Neural cell (in vitro differentiated cells): ENCODE measurements around the gene HEPHL1. TPM values are rescaled to one million over a fixed set of nuclear protein-coding genes. Genes with fewer than 3 reads are reported as not detected.

Source experiments
- H2AFZ ChIP-seq: fragments of 200-600, 300-800 bp; sonication (generic), shearing (Covaris generic); 2 replicates; pipeline ENCODE4 v1.6.0; 2014; ENCODE audit warnings: low read depth, mild to moderate bottlenecking, antibody characterized with exemption, low read length, moderate library complexity
- H3F3A ChIP-seq: fragments of 200-600 bp; shearing (Covaris generic); 2 replicates; pipeline ENCODE4 v1.6.1; 2016; ENCODE audit warnings: mild to moderate bottlenecking, moderate library complexity, mixed read lengths, antibody characterized with exemption, low read length; ENCODE audit not compliant: insufficient read depth, poor library complexity, severe bottlenecking
- H3K27ac ChIP-seq: fragments of 200-600, 300-800 bp; sonication (generic), shearing (Covaris generic); 2 replicates; pipeline ENCODE4 v1.5.1; 2014; ENCODE audit warnings: mild to moderate bottlenecking, low read length, moderate library complexity
- H3K27me3 ChIP-seq: fragments of 300-800, 200-600 bp; sonication (generic), shearing (Covaris generic); 2 replicates; pipeline ENCODE4 v1.6.0; 2014; ENCODE audit warnings: mild to moderate bottlenecking, low read depth, low read length, moderate library complexity; ENCODE audit not compliant: insufficient read depth
- H3K36me3 ChIP-seq: fragments of 300-800, 200-600 bp; sonication (generic), shearing (Covaris generic); 2 replicates; pipeline ENCODE4 v1.5.1; 2014; ENCODE audit warnings: mild to moderate bottlenecking, antibody characterized with exemption, low read length, moderate library complexity; ENCODE audit not compliant: insufficient read depth
- H3K4me2 ChIP-seq: fragments of 300-800, 200-600 bp; sonication (generic), shearing (Covaris generic); 2 replicates; pipeline ENCODE4 v1.6.0; 2014; ENCODE audit warnings: mild to moderate bottlenecking, low read length
- H3K4me3 ChIP-seq: fragments of 300-800, 200-600 bp; sonication (generic), shearing (Covaris generic); 2 replicates; pipeline ENCODE4 v1.5.1; 2014; ENCODE audit warnings: mild to moderate bottlenecking, low read length, moderate library complexity
- H3K79me2 ChIP-seq: fragments of 200-600 bp; shearing (Covaris generic); replicated peaks from 2 replicates; pipeline ENCODE4 v1.6.0; 2014; ENCODE audit warnings: mild to moderate bottlenecking, low read length, moderate library complexity; ENCODE audit not compliant: insufficient read depth
- H3K9ac ChIP-seq: fragments of 300-800, 200-600 bp; sonication (generic), shearing (Covaris generic); 2 replicates; pipeline ENCODE4 v1.6.1; 2016; ENCODE audit warnings: mild to moderate bottlenecking, low read length, mixed read lengths
- H3K9me2 ChIP-seq: fragments of 200-600 bp; shearing (Covaris generic); 2 replicates; pipeline ENCODE4 v1.6.1; 2016; ENCODE audit warnings: mild to moderate bottlenecking, low read length, mixed read lengths; ENCODE audit not compliant: insufficient read depth
- H3K9me3 ChIP-seq: fragments of 200-600, 300-800 bp; sonication (generic), shearing (Covaris generic); 2 replicates; pipeline ENCODE4 v1.6.1; 2016; ENCODE audit warnings: mild to moderate bottlenecking, mixed run types, low read length, moderate library complexity, mixed read lengths
- H4K20me1 ChIP-seq: fragments of 200-600 bp; shearing (Covaris generic); 2 replicates; pipeline ENCODE4 v1.6.1; 2016; ENCODE audit warnings: mild to moderate bottlenecking, mixed run types; ENCODE audit not compliant: insufficient read depth
- CTCF ChIP-seq: fragments of 450-650 bp; IDR thresholded peaks from 2 replicates; pipeline ENCODE4 v1.5.1; 2014; ENCODE audit warnings: antibody characterized with exemption, mild to moderate bottlenecking, moderate library complexity; ENCODE audit not compliant: poor library complexity, severe bottlenecking
- EP300 ChIP-seq: fragments of 450-650 bp; conservative IDR thresholded peaks from 2 replicates; pipeline ENCODE4 v1.6.1; 2014; ENCODE audit warnings: antibody characterized with exemption, mild to moderate bottlenecking, moderate library complexity; ENCODE audit not compliant: poor library complexity, severe bottlenecking
- EZH2 ChIP-seq: fragments of 200-600, 300-800 bp; shearing (Covaris generic), sonication (generic); IDR thresholded peaks from 2 replicates; pipeline ENCODE4 v1.6.1; 2014; ENCODE audit warnings: antibody characterized with exemption, low read length, borderline replicate concordance, mild to moderate bottlenecking; ENCODE audit not compliant: insufficient read depth, poor library complexity, severe bottlenecking
- MXI1 ChIP-seq: fragments of 450-650 bp; conservative IDR thresholded peaks from 2 replicates; pipeline ENCODE4 v1.6.1; 2014; ENCODE audit warnings: antibody characterized with exemption, mild to moderate bottlenecking; ENCODE audit not compliant: poor library complexity, severe bottlenecking
- SMC3 ChIP-seq: fragments of 450-650 bp; conservative IDR thresholded peaks from 2 replicates; pipeline ENCODE4 v1.6.1; 2014; ENCODE audit warnings: antibody characterized with exemption, mild to moderate bottlenecking, moderate library complexity; ENCODE audit not compliant: poor library complexity
- polyA plus RNA-seq: library from polyadenylated mRNA; depleted of rRNA; stranded (reverse); fragments of >200 nt; gene quantifications from 2 replicates; pipeline ENCODE4 v1.2.3, GENCODE V29; 2014

HEPHL1 gene
- polyA plus RNA-seq, 1 donor from 2014 or later = not detected

GRCh38 chr11:94145431-94145830 is 124.3 kb downstream of the HEPHL1 start (continued):
- no peak for TF ChIP-seq CTCF

- H3K9me2 ChIP-seq = no peaks in the 10 kb centered on the region
- no peak overlapping the region for H3K4me3 ChIP-seq
- H3K27me3 ChIP-seq = no peaks in the 10 kb centered on the region
- H3K79me2 ChIP-seq = peaks cover 97% of the 10 kb centered on the region
- TF ChIP-seq MXI1 (no peak), SMC3 (no peak), EP300 (no peak), EZH2 (no peak)
- H3K4me2 ChIP-seq = no peak overlapping the region
- no peak overlapping the region for H3K27ac ChIP-seq
- no peak overlapping the region for H2AFZ ChIP-seq
- H3F3A ChIP-seq = no peaks in the 10 kb centered on the region
- no peaks in the 10 kb centered on the region for H3K36me3 ChIP-seq
- no peaks in the 10 kb centered on the region for H3K9me3 ChIP-seq
- no peaks in the 10 kb centered on the region for H4K20me1 ChIP-seq
- H3K9ac ChIP-seq = no peak overlapping the region
Measured at GRCh38 chr11:94145916-94146315, 124.8 kb downstream of the HEPHL1 start.

- H4K20me1 ChIP-seq = no peaks in the 10 kb centered on the region
- H3K4me2 ChIP-seq = no peak overlapping the region
Measured at GRCh38 chr11:94147433-94147845, 126.3 kb downstream of the HEPHL1 start.

More at GRCh38 chr11:94147433-94147845, 126.3 kb downstream of the HEPHL1 start:
- Histone ChIP-seq H3K36me3 (no peaks in the 10 kb centered on the region), H3K9ac (no peak overlapping the region), H2AFZ (no peak overlapping the region), H3K9me3 (no peaks in the 10 kb centered on the region), H3F3A (no peaks in the 10 kb centered on the region), H3K27me3 (no peaks in the 10 kb centered on the region), H3K79me2 (peaks cover 95% of the 10 kb centered on the region), H3K4me3 (no peak overlapping the region), H3K27ac (no peak overlapping the region), H3K9me2 (no peaks in the 10 kb centered on the region)
- no peak for TF ChIP-seq EP300
- no peak for TF ChIP-seq CTCF
- no peak for TF ChIP-seq MXI1
- TF ChIP-seq SMC3 = no peak
